ENCODE measurements around the gene SH3RF1.

The SH3RF1 gene

DNA sequence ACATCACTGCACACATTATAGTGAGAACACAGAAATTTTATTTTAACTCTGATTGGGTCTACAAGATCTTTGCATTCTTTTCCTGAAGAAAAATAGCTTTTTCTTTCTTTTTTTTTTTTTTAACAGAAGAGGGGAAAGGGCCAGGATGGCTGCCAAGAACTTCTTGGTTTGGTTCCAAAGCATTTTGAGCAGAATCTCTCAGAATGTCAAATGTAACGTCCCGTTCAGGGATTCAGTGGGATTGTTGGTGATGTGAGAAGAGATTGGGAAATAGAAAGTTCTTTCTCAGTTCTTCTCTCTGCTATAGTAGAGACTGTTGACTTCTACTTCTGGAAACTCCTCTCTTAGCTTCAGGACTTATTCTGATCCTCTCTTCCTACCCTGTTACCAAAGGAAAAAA is 189.8 kb downstream of the SH3RF1 start:
- H3K4me3 ChIP-seq (ENCODE audit: control insufficient read depth, low read depth, low read length): no peak overlapping the region
- TF ChIP-seq CTCF (conservative IDR thresholded peaks at IDR 0.05; ENCODE audit: control insufficient read depth, insufficient read depth, low read depth, low read length): no peak
- peak; percentile 75 for DNase-seq (ENCODE audit: low read depth)

DNA sequence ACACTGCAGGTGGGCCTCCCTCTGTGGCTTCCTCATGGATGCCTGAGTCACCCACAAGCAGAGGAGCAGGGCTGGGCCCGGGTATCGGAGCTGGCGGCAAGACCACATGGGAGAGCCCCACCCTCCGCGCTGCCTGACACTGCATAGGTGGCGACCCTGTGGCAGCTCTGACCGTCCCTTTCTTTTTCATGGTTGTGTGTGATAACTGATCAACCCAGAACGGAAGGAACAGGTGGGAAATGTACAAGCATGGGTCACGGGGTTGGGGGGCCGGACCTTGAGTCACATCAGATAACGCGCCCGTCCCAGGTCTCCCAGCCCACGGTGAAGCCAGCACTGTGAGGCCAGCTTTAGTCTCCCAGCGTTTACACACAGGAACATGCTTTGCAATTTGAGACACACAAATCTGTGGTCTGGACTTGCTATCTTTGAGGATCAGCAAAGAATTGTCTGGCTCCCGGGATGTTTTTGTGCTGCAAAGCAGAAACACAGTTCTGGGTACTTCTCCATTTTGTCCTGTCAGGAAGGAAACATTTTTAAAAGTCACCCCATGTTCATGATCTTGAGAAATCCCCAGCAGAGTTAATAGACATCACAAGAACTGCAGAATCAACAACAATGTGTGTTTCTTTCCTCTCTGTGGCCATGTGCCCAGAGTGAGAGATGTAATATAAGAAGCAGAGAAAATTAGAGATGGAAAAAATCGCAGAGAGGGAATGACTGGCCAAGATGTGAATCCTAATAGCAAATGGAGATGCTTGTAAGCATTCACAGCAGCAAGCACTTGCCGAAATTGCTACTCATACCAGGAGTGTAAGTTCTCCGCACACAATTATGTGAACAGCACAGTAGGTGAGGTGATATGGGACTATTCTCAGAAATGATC is 190.6 kb downstream of the SH3RF1 start:
- no peak overlapping the region for H3K4me3 ChIP-seq (ENCODE audit: control insufficient read depth, low read depth, low read length)
- no peak for TF ChIP-seq CTCF (conservative IDR thresholded peaks at IDR 0.05; ENCODE audit: control insufficient read depth, insufficient read depth, low read depth, low read length)
- peak; percentile 74 for DNase-seq (ENCODE audit: low read depth)

GRCh38 chr4:169074117-169074516 is 196.6 kb downstream of the SH3RF1 start:
- no peak for DNase-seq (ENCODE audit: low read depth)
- H3K4me3 ChIP-seq (ENCODE audit: control insufficient read depth, low read depth, low read length): no peak overlapping the region
- no peak for TF ChIP-seq CTCF (conservative IDR thresholded peaks at IDR 0.05; ENCODE audit: control insufficient read depth, insufficient read depth, low read depth, low read length)

- DNase-seq (ENCODE audit: low read depth): no peak
- H3K4me3 ChIP-seq (ENCODE audit: control insufficient read depth, low read depth, low read length): no peak overlapping the region
- TF ChIP-seq CTCF (conservative IDR thresholded peaks at IDR 0.05; ENCODE audit: control insufficient read depth, insufficient read depth, low read depth, low read length): no peak
Observed at GRCh38 chr4:169071747-169072146, 199.0 kb downstream of the SH3RF1 start.

- peak; percentile 9 for DNase-seq (ENCODE audit: low read depth)
- no peak for TF ChIP-seq CTCF (conservative IDR thresholded peaks at IDR 0.05; ENCODE audit: control insufficient read depth, insufficient read depth, low read depth, low read length)
- H3K4me3 ChIP-seq (ENCODE audit: control insufficient read depth, low read depth, low read length): no peak overlapping the region
Observed at GRCh38 chr4:169070895-169071218, 199.9 kb downstream of the SH3RF1 start.

DNA sequence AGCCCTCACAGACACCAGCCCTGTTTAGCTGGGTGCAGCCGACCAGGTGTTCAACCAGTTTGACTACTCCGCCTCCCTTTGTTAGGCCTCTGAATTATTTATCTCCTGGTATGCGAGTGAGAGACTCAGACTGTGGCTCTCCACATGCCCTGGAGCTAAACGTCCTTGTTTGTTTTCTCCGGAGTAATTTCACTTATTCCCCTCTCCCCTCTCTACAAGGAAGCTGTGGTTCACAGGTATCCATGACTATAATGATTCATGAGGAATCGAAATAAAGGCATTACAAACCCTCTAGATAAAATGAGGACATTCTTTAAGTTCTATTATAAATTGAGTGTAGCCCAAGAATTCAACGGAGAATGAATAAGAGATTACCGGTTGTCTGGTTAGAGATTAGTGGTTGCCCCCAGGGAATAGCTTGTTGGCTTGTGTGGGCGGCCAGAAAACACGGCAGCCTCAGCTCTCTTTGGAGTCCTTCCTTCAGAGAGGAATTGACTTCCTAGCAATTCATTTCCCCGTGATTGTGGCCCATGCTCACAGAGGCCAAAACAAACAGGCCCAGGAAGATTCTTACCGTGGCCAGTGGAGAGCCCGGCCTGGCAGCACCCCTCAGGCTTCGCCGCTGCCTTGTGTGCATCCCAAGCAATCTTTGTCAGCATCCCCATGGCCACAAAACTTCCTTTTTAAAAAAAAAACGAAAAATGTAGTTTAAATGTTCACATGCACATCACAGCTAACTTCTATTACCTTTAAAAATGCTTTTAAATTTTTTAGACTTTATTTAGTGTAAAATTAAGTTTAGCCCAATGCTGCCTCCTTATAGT is 200.5 kb downstream of the SH3RF1 start:
- H3K4me3 ChIP-seq (ENCODE audit: control insufficient read depth, low read depth, low read length): no peak overlapping the region

More for the DNA sequence above, 200.5 kb downstream of the SH3RF1 start:
- no peak for TF ChIP-seq CTCF (conservative IDR thresholded peaks at IDR 0.05; ENCODE audit: control insufficient read depth, insufficient read depth, low read depth, low read length)
- peak; percentile 94 for DNase-seq (ENCODE audit: low read depth)

Measured in fibroblast of mammary gland (primary cell).